ENCODE results near the gene VAV1. TPM values are rescaled to one million over a fixed set of nuclear protein-coding genes. Genes with fewer than 3 reads are reported as not detected.

VAV1 gene
- total RNA-seq, 1 experiment from 2014 or later: 0.05 TPM

DNA sequence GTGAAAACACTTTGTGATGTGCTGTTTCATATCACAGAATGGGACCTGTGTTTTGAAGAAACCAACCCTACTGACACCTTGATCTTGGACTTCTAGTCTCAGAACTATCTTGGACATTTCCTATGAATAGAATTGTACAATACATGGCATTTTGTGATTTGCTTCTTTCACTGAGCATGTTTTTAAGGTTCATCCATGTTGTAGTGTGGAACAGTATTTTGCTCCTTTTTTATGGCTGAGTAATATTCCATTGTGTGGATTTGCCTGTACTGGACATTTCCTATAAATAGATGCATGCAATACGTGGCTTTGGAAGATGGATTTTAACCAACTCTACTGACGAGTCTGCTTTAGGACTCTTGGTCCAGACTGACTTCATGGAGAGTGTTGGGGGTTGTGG, 46.8 kb downstream of the VAV1 start:
- intact Hi-C loops (cut with micrococcal nuclease; ENCODE audit: unreplicated experiment): no loop called here
- ATAC-seq (no peak), DNase-seq (ENCODE audit: low read depth, low spot score) (no peak)
- in situ Hi-C loops (cut with HindIII; ENCODE audit: low pct_unique_long_range_greater_than_20kb, low sequenced_read_pairs): no loop called here
- Histone ChIP-seq H3K27me3 (ENCODE audit: control insufficient read depth, insufficient read depth, low read length) (no peaks in the 10 kb centered on the region), H3K9me3 (ENCODE audit: control insufficient read depth, insufficient read depth, low read depth, low read length) (no peaks in the 10 kb centered on the region), H3K4me1 (ENCODE audit: control insufficient read depth, insufficient read depth, low read length) (no peaks in the 10 kb centered on the region), H3K36me3 (ENCODE audit: control insufficient read depth, insufficient read depth, low read length) (no peaks in the 10 kb centered on the region), H3K4me3 (ENCODE audit: low read depth in 2 of 2, low read length in 2 of 2) (no peak overlapping the region), H3K27ac (ENCODE audit: low read length) (no peak overlapping the region)
- no peak for TF ChIP-seq SIN3A (IDR thresholded peaks at IDR 0.05; ENCODE audit: borderline replicate concordance, insufficient read depth, low read depth, low read length)
- TF ChIP-seq TCF7L2 (IDR thresholded peaks at IDR 0.05; ENCODE audit: low read depth, low read length): no peak
- TF ChIP-seq POLR2AphosphoS5 (IDR thresholded peaks at IDR 0.05; ENCODE audit: low read depth, low read length): no peak
- TF ChIP-seq CTCF (IDR thresholded peaks at IDR 0.05): no peak
- TF ChIP-seq REST (IDR thresholded peaks at IDR 0.05; ENCODE audit: insufficient read depth in 1 of 2, low read depth in 2 of 2, low read length in 1 of 2): no peak
- POLR2A ChIA-PET: no interaction called here
- BruUV-seq (replicated peaks): no TSS peak
- CTCF ChIA-PET: interaction anchor here (0.6 kb wide), 1 partner anchor 76 kb away, joined by 3 read pairs; no protein-coding TSS in a partner anchor

DNA sequence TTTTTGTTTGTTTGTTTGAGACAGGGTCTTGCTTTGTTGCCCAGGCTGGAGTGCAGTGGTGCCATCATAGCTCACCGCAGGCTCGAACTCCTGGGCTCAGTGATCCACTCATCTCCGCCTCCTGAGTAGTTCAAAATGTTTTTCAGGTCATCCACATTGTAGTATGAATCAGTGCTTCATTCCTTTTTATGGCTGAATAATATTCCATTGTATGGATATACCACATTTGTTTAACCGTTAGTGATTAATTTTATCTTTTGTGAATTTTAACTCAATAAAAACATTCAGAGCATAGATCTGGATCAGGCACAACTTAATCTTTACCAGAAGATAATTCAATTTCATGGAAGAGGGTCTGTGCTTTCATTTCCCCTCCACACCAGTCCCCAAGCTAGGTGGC, 47.7 kb downstream of the VAV1 start:
- H3K27ac ChIP-seq (ENCODE audit: low read length): no peak overlapping the region
- ChIA-PET CTCF (interaction anchor here (0.6 kb wide), 1 partner anchor 77 kb away, joined by 3 read pairs; no protein-coding TSS in a partner anchor), POLR2A (interaction anchor here (0.7 kb wide), 1 partner anchor 28 kb away, joined by 3 read pairs; no protein-coding TSS in a partner anchor)
- H3K27me3 ChIP-seq (ENCODE audit: control insufficient read depth, insufficient read depth, low read length): no peaks in the 10 kb centered on the region
- no peak for ATAC-seq
- no peak overlapping the region for H3K4me3 ChIP-seq (ENCODE audit: low read depth in 2 of 2, low read length in 2 of 2)
- intact Hi-C loops (cut with micrococcal nuclease; ENCODE audit: unreplicated experiment) (no loop called here), in situ Hi-C loops (cut with HindIII; ENCODE audit: low pct_unique_long_range_greater_than_20kb, low sequenced_read_pairs) (no loop called here)
- no TSS peak for BruUV-seq (replicated peaks)
- H3K4me1 ChIP-seq (ENCODE audit: control insufficient read depth, insufficient read depth, low read length): no peaks in the 10 kb centered on the region
- H3K9me3 ChIP-seq (ENCODE audit: control insufficient read depth, insufficient read depth, low read depth, low read length): no peaks in the 10 kb centered on the region
- H3K36me3 ChIP-seq (ENCODE audit: control insufficient read depth, insufficient read depth, low read length): no peaks in the 10 kb centered on the region
- TF ChIP-seq TCF7L2 (IDR thresholded peaks at IDR 0.05; ENCODE audit: low read depth, low read length) (no peak), CTCF (IDR thresholded peaks at IDR 0.05) (no peak), REST (IDR thresholded peaks at IDR 0.05; ENCODE audit: insufficient read depth in 1 of 2, low read depth in 2 of 2, low read length in 1 of 2) (no peak), SIN3A (IDR thresholded peaks at IDR 0.05; ENCODE audit: borderline replicate concordance, insufficient read depth, low read depth, low read length) (no peak), POLR2AphosphoS5 (IDR thresholded peaks at IDR 0.05; ENCODE audit: low read depth, low read length) (no peak)
- no peak for DNase-seq (ENCODE audit: low read depth, low spot score)
